HFFc6 (cell line): Measurements from ENCODE around the gene PTPN18. TPM values are rescaled to one million over a fixed set of nuclear protein-coding genes. Genes with fewer than 3 reads are reported as not detected.

Experiments
- total RNA-seq, 6 experiments: library from RNA; stranded (reverse); fragmentation: NEBNext Ultra II Directional; extraction: Animal tissue kit (Norgen Biotek cat#: 25700); gene quantifications; 2 replicates in 1 of 6; 3 replicates in 5 of 6; pipeline ENCODE4 v1.2.3, GENCODE V29; 2021

PTPN18 gene
- total RNA-seq, 6 experiments from 2014 or later: 15.5 to 18.9 (median 17.5) TPM

Other genes with a start within 250 kb of the PTPN18 start
- not detected for gene POTEF, start 226.8 kb upstream of the PTPN18 start, total RNA-seq
- 1 to 10 TPM; 3.1 to 6.3 (median 5.0) TPM for gene CCDC74B, start 210.9 kb upstream of the PTPN18 start, total RNA-seq
- 10 to 100 TPM; 59.9 to 75.3 (median 64.6) TPM for gene SMPD4, start 174.5 kb upstream of the PTPN18 start, total RNA-seq
- gene MZT2B, start 173.8 kb upstream of the PTPN18 start, total RNA-seq: 100 to 1,000 TPM; 259 to 361 (median 309) TPM
- gene TUBA3E, start 157.6 kb upstream of the PTPN18 start, total RNA-seq: not detected
- 100 to 1,000 TPM in 1 of 6 experiments, 10 to 100 TPM in 5; 79.9 to 103 (median 90.4) TPM for gene IMP4, start 13.2 kb upstream of the PTPN18 start, total RNA-seq
- gene POTEI, start 153.3 kb downstream of the PTPN18 start, total RNA-seq: not detected
- gene CFC1B, start 165.2 kb downstream of the PTPN18 start, total RNA-seq: not detected
- gene CFC1, start 243.5 kb downstream of the PTPN18 start, total RNA-seq: not detected